ENCODE results near the gene ZIK1.

DNA sequence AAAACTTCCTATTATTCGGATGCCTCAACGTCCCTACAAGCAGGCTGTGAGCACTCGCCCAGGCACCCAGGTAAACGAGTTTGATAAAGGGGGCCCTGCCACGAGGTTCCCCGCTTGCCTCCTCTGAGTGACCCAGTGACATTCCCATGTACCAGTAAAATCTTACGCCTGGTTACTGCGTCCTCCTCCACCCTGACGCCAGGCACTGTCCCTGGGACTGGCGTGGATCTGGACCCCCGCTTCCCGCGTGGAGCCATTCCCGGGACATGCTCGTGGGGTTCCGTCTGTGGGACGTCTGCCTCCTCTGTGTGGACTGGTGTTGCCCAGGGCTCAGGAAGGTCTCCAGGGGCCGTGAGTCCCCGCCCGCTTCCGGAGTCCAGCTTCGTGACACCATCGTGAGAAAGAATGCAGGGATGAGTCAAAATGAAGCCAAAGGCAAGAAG lies 23.9 kb upstream of the ZIK1 start:
- TF ChIP-seq, protein P1, sequence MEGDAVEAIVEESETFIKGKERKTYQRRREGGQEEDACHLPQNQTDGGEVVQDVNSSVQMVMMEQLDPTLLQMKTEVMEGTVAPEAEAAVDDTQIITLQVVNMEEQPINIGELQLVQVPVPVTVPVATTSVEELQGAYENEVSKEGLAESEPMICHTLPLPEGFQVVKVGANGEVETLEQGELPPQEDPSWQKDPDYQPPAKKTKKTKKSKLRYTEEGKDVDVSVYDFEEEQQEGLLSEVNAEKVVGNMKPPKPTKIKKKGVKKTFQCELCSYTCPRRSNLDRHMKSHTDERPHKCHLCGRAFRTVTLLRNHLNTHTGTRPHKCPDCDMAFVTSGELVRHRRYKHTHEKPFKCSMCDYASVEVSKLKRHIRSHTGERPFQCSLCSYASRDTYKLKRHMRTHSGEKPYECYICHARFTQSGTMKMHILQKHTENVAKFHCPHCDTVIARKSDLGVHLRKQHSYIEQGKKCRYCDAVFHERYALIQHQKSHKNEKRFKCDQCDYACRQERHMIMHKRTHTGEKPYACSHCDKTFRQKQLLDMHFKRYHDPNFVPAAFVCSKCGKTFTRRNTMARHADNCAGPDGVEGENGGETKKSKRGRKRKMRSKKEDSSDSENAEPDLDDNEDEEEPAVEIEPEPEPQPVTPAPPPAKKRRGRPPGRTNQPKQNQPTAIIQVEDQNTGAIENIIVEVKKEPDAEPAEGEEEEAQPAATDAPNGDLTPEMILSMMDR (IDR thresholded peaks at IDR 0.05), result no peak
- TF ChIP-seq POLR2AphosphoS5 (IDR thresholded peaks at IDR 0.05), result no peak
- no peak for TF ChIP-seq EP300 (IDR thresholded peaks at IDR 0.05)
- TF ChIP-seq POLR2A (IDR thresholded peaks at IDR 0.05), result no peak
